A673 (cell line): ENCODE results near the gene CORO2A.

Source experiments
- CTCF ChIP-seq: fragments of 300-800, 200-600 bp; sonication (generic); conservative IDR thresholded peaks from 2 replicates; pipeline ENCODE4 v1.5.1; 2017; ENCODE audit warnings: low read depth, mild to moderate bottlenecking, antibody characterized with exemption, low read length, moderate library complexity, mixed read lengths
- EZH2 ChIP-seq: fragments of 200-600 bp; sonication (generic); IDR thresholded peaks from 2 replicates; pipeline ENCODE4 v1.6.1; 2017; ENCODE audit warnings: borderline replicate concordance, low read depth, mild to moderate bottlenecking, mixed read lengths, antibody characterized with exemption, low read length; ENCODE audit not compliant: poor library complexity, severe bottlenecking

DNA sequence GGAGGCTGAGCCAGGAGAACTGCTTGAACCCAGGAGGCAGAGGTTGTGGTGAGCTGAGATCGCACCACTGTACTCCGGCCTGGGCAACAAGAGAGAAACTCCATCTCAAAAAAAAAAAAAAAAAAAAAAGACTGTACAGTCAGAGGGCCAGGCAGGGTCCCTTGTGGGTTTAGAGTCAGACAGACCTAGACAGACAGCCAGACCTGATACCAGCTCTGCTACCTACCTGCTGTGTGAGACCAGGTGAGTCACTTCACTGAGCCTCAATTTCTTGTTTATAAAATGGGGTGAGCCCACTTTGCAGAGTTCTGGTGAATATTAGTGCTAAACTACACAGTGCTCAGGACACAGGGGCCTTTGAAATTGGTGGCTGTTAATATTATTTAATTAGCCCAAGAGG lies 93.1 kb downstream of the CORO2A start:
- TF ChIP-seq CTCF, result no peak
- no peak for TF ChIP-seq EZH2
